Loucy (cell line): ENCODE results near the gene CDK19.

ENCODE experiments used
- EZH2phosphoT487 ChIP-seq: fragments of 200-600 bp; IDR thresholded peaks from 2 replicates; pipeline ENCODE4 v1.6.1; 2018; ENCODE audit warnings: antibody characterized with exemption, mild to moderate bottlenecking, moderate library complexity, borderline replicate concordance
- TF ChIP-seq, protein P1 (sequence below): fragments of 200-600 bp; sonication (generic); conservative IDR thresholded peaks from 2 replicates; pipeline ENCODE4 v1.5.1; 2014; ENCODE audit warnings: mild to moderate bottlenecking, antibody characterized with exemption, low read length

DNA sequence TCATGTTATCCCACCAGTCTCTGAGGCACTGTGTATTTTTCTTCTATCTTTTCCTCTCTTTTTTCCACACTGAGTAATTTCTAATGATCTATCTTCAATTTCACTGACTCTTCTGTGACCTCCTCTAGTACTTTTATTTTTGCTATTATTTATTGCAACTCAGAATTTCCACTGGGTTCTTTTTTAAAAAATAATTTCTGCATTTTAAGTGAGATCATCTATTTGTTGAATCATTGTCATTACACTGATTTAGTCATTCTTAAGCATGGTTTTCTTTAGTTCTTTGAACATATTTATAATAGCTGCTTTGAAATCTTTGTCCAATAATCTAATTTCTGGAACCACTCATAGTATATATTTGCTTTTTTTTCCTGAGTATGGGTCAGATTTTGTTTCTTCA is 242.1 kb downstream of the CDK19 start:
- TF ChIP-seq, protein P1, sequence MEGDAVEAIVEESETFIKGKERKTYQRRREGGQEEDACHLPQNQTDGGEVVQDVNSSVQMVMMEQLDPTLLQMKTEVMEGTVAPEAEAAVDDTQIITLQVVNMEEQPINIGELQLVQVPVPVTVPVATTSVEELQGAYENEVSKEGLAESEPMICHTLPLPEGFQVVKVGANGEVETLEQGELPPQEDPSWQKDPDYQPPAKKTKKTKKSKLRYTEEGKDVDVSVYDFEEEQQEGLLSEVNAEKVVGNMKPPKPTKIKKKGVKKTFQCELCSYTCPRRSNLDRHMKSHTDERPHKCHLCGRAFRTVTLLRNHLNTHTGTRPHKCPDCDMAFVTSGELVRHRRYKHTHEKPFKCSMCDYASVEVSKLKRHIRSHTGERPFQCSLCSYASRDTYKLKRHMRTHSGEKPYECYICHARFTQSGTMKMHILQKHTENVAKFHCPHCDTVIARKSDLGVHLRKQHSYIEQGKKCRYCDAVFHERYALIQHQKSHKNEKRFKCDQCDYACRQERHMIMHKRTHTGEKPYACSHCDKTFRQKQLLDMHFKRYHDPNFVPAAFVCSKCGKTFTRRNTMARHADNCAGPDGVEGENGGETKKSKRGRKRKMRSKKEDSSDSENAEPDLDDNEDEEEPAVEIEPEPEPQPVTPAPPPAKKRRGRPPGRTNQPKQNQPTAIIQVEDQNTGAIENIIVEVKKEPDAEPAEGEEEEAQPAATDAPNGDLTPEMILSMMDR, result no peak
- TF ChIP-seq EZH2phosphoT487, result no peak
